Spleen (tissue), 7 donors: ENCODE results near the gene PHLDB1.
A peak's percentile ranks its signal among the peaks of the same experiment; 100 is the strongest.

Source experiments
- CTCF ChIP-seq, 11 experiments: fragments of 200-600 bp in 7 of 11; fragments of 450-650 bp in 4 of 11; sonication (generic) in 4 of 11; IDR thresholded peaks in 8 of 11; conservative IDR thresholded peaks in 3 of 11; 1 replicate in 7 of 11; 2 replicates in 4 of 11; pipeline versions ENCODE4 v1.4.0 to v1.8.0; 2016 to 2021; ENCODE audit warnings: antibody characterized with exemption in 11 of 11, inconsistent platforms in 4 of 11, mild to moderate bottlenecking in 1 of 11
- POLR2AphosphoS5 ChIP-seq, 3 donors: sonication (generic); formaldehyde crosslinking; IDR thresholded peaks; one replicate each; pipeline ENCODE4 v1.5.1; 2017; ENCODE audit warnings: antibody characterized with exemption in 3 of 3
- donor health status: DM: no; HTN: no; CAD: no; lungs with moderate emphysema.
- donor health status: DM: no; HTN: no; CAD: no.
- donor health status: DM: no; HTN: no; CAD: no.

GRCh38 chr11:118618115-118618990 is 10.9 kb downstream of the PHLDB1 start:
- TF ChIP-seq POLR2AphosphoS5 (IDR thresholded peaks at IDR 0.05) (peak in 2 of 3 donors; percentile 48 to 58), CTCF (IDR thresholded peaks at IDR 0.05 in 8 of 11, conservative IDR thresholded peaks at IDR 0.05 in 3 of 11) (no peak)
